NCI-H187 treated with DMSO at 0.1 percent for 48 hours (cell line): ENCODE results near the gene ZNF736.
"Not testable (repeated sequence)": the region's sequence is repeated elsewhere in the genome, so short reads cannot be mapped to it uniquely, and the experiment has no call there.

Source experiments
- DNase-seq: peaks from one replicate; lab custom pipeline; 2025; lab: John Stamatoyannopoulos, UW

Gene ZNF736

DNA sequence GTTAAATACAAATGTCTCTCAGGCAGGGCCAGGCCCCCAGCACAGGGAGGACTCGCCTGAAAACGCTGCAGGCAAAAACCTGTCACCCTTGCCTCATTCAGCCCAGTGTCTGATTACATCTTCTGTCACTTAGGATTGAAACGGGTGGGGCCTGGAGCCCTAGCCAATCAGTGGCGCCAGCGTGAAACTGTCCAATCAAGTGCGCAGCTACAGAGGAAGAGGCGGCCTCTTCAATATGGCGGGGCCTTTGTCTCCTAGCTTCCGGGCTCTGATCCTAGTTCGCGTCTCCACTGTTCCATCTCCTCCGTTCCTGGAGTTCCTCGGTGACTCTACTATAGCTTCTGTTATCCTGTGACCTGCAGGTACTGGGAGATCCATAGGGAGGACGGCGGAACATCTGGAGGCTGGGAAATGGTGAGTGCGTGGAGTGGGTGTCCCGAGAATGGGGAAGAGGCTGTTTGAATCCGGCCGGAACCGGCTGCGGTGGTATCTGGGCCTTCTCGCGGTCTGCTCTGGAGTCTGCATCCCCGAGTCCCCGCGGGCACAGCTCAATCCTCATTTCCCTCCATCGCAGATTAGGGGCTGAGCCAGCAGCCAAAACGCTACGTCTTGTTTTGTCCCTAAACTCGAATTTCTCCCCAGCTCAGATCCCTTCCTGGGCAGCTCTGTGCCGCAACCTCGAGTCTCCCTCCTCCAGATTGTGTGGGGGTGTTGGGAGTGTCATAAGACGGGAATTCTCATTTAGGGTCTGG, at the start of gene ZNF736:
TSS of gene ZNF736 (plus strand) at position 222 of the 752 bp plus-strand sequence. CDS start at position 412, 190 bp downstream.
- peak; percentile 93 for DNase-seq

GRCh38 chr7:64266341-64266919, 47.3 kb upstream of the ZNF736 start:
- no peak for DNase-seq

GRCh38 chr7:64277630-64278029, 36.1 kb upstream of the ZNF736 start:
- DNase-seq, result no peak

DNA sequence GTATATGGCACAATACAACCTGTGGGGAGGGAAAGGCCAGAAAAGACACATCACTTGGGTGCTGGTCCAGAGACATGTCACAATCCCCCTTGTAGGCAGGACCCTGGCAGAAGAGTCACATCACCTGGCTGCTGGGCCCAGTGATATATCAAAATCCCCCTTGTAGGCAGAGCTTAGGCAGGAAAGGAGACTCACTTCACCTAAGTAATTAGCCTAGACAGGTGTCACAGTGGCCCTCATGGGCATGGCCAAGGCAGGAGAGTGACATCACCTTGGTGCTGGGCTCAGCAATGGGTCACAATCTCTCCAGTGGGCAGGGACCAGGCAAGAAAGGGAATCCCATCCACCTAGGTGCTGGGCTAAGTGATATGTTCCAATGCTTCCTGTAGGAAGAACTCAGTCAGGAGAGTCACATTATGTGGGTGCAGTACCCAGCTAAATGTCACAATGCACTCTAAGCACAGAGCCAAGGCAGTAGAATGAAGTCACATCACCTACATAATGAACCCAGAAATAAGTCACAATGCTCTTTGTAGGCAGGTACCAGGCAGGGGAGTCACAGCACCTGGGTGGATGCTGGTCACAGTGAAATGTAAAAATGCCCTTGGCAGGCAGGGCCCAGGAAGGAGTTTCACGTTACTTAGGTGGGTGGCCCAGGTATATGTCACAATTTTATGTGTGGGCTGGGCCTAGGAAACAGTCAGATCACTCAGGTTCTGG, 18.9 kb upstream of the ZNF736 start:
- DNase-seq, result no peak

- DNase-seq, result not testable (repeated sequence)
Observed at GRCh38 chr7:64297418-64297817, 16.3 kb upstream of the ZNF736 start.

- no peak for DNase-seq
Observed at GRCh38 chr7:64300641-64301405, 12.9 kb upstream of the ZNF736 start.

DNA sequence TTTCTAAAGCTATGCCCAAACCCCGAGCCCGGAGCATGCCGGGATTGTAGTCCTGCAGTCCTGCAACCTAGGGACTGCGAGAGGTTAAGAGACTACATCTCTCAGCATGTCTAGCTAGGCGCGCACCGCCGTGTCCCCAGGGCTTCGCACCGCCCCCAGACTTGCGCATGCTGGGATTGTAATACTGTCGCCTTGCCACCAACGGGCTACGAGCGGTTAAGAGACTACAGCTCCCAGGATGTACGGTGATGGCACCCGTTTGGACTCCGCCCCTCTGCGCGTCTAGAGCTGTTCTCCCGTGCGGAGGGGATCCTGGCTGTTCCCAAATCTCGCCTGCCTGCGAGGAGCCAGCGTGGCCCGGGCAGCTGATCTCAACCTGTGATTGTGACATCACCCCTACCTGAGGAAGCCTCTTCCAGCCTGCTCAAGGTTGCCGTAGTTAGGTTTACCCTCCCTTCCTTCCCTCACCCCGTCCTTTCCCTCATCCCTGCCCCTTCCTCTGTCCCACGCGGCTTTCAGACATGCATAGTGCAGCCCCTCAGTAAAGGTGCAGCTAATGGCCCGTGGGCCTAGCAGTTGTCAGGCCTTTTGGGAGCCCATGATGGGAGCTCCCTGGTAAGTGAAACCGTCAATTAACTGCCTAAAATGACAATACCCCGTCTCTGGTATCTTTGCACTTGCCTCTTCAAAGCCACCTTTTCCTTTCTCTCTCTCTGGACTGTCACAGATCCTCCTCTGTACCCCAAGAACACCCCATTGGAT, 6.3 kb upstream of the ZNF736 start:
- peak; percentile 92 for DNase-seq

DNA sequence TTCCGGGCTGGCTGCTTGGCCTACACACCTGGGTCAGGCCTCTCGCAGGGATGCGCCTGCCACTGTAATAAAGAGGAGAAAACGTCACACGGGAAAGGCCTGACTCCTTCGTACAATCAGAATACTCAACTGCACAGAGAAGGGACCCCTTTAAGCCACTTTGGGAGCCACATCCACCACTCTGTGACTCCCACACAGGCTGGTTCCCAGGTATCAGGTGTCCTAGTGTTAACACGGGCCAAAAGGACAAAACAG, 5.8 kb upstream of the ZNF736 start:
- DNase-seq, result no peak

GRCh38 chr7:64310426-64310825, 3.3 kb upstream of the ZNF736 start:
- no peak for DNase-seq

- no peak for DNase-seq
Observed at GRCh38 chr7:64312826-64313225, 935 bp upstream of the ZNF736 start.

GRCh38 chr7:64314566-64314965, 805 bp downstream of the ZNF736 start:
- no peak for DNase-seq

GRCh38 chr7:64316031-64316742, 2.4 kb downstream of the ZNF736 start:
- not testable (repeated sequence) for DNase-seq

GRCh38 chr7:64320547-64321513, 7.1 kb downstream of the ZNF736 start:
- no peak for DNase-seq

- not testable (repeated sequence) for DNase-seq
Observed at GRCh38 chr7:64324166-64324565, 10.4 kb downstream of the ZNF736 start.

GRCh38 chr7:64348713-64349210, 35.0 kb downstream of the ZNF736 start:
- DNase-seq, result not testable (repeated sequence)

DNA sequence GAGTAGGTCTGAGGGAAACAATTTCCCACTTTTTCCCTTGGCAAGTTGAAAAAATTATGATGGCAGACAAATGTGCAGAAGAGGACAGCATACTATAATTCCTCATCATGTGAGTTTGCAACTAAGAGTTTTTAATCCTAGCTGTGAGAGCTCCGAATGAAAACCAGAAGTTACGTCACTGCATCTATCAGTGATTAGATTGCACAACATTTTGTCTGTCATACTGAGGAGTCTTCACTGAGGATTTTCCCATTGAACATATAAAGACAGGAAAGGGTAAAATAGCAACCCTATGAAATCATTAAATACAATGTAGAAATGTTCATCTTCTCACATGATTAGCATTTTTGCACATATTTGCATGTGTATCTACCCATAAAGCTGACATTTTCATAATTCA, 45.8 kb downstream of the ZNF736 start:
- no peak for DNase-seq

- DNase-seq, result no peak
Observed at GRCh38 chr7:64371116-64371515, 57.4 kb downstream of the ZNF736 start.

- no peak for DNase-seq
Observed at GRCh38 chr7:64373017-64373416, 59.3 kb downstream of the ZNF736 start.

DNA sequence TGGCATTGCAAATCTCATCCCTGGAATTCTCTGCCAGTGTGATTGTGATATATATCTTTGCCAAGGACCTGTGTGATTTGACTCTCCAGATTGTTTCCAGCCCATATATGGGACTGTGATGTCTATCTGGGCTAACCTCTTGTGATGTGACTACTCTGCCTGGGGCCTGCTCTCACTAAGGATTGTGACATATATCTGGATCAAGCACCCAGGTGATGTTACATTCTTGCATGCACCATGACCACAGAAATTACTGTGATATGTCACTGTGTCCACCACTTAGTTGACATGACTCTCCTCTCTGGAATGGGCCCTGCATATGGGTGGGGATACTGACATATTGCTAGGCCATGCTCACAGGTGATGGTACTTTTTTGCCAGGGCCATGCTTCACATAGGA, 86.6 kb downstream of the ZNF736 start:
- no peak for DNase-seq
